ENCODE measurements around the gene CEP41. TPM values are rescaled to one million over a fixed set of nuclear protein-coding genes. Genes with fewer than 3 reads are reported as not detected.

CEP41 gene
- total RNA-seq, 1 donor from 2014 or later: 4.6 TPM

DNA sequence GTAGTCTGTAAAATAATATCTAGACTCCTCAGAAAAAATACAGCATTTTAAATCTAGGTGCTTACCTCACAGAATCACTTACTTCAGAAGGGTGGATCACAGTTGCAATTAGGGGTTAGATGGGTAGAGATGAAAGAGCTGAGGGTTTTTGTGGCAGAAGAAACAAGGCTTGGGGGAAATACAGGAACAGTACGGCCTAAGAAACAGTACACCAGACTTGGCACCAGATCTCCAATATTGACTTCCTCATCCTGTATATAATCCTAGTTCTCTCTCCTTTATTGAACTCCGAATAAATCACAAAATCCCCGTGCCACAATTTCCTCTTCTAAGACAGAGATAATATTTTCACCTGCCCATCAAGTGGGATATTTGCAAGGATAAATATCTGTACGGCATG is 14.3 kb downstream of the CEP41 start:
- DNase-seq (ENCODE audit: low spot score): no peak
- intact Hi-C loops (cut with DNase I): no loop called here

DNA sequence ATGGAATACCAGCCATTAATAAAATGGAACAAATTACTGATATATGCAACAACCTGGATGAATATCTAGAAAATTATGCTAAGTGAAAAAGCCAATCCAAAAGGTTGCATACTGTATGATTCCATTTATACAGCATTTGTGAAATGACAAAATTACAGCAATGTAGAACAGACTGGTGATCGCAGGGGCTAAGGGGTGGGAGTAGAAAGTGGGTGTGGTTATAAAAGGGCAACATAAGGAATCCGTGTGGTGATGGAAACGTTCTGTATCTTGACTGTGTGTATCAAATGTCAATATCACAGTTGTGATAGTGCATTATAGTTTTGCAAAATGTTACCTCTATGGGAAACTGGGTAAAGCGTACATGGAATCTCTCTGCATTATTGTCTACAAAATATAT is 15.0 kb downstream of the CEP41 start:
- intact Hi-C loops (cut with DNase I): no loop called here
- no peak for DNase-seq (ENCODE audit: low spot score)

DNA sequence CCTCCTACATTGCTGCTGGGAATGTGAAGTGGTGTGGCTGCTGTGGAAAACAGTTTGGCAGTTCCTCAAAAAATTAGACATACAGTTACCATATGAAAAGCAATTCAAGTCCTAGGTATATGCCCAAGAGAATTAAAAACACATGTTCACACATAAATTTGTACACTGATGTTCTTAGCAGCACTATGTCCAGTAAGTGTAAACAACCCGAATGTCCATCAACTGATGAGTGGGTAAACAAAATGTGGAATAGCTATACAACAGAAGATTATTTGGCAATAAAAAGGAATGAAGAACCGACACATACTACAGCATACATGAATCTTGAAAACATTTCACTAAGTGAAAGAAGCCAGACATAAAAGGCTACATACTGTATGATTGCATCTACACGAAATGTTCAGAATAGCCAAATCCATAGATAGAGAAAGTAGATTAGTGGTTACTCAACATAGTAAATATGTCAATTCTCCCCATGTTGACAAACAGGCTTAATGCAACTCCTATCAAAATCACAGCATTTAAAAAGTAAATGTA is 17.2 kb downstream of the CEP41 start:
- intact Hi-C loops (cut with DNase I): no loop called here
- no peak for DNase-seq (ENCODE audit: low spot score)

DNA sequence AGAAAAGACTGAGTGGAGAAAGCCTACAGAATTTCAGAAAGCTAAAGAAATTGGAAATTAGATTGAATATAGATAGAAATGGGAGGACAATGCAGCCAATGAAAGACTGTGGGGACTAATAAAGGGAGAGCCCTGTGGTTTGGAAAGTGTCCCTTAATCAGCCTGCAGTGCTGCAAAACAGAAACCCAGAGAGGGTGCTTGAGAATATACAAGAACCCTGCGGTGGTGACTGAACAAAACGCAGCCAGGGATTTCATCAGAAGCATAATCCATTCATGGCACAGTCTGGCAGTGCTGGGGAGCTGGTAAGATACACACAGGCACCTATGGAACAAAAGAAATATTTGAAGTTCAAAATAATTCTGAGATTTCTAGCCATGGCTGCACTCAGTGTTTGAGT is 19.1 kb downstream of the CEP41 start:
- intact Hi-C loops (cut with DNase I): no loop called here
- DNase-seq (ENCODE audit: low spot score): no peak

DNA sequence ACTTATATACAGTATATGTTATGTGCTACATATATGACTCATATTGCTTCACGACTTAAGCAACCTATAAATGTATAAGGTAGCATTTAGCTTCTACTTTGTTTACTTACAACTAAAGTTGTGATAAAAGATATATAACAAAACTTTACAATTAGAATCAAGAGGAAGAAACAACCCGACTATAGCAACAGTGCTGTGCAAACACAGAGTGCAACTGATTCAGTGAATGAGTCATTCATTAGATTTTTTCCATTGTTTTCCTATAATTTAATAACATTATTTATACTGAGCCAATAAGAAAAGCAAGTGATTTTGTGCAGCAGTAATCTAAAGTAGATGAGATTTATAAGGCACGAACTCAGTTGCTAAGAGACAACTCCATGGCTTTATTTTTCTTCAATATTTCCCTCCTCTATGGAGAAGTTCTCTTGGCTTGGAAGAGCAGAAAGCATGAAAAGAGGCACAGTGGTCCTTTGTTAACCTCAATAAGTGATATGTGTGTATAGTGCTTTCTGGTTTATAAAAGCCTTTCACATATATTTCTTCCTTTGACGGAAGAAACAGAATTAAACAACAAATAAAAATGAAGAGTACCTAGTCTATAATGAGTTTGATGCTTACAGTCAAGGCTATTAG is 19.8 kb downstream of the CEP41 start:
- DNase-seq (ENCODE audit: low spot score): no peak
- intact Hi-C loops (cut with DNase I): no loop called here

DNA sequence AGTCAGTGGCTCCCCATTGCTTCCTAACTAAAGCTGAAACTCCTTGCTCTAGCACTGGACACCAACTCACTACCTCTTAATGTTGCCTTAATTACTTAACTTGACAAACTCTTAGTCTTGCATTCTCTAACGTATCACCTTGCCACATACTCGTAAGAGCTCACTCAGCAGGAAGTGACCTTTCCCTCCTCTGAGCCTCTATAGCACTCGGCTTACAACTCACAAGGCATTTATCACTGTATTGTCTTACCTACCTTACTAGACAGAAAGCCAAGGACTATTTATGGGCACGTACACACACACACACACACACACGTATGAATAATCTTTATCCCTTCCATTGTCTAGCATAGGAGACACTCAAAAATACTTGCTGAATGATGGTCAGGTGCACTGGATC is 21.2 kb downstream of the CEP41 start:
- no peak for DNase-seq (ENCODE audit: low spot score)
- intact Hi-C loops (cut with DNase I): no loop called here

DNA sequence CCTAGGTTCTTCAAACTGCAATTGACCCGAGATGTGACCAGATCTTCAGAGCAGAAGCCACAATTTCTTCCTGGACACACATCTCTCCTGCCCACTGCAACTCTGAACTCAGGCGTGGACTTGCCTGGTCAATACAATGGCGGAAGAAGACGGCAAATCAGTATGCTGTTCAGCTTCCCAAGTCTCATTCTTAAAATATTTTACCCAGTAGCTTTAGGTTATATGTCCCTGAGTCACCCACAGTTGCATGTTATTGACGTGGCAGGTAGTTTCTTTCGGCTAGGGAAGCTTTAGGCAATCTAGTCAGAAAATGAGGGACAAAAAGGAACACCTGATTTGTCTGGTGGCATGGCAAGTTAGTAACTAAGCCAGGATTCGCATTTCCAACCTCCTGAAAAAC is 22.5 kb downstream of the CEP41 start:
- DNase-seq (ENCODE audit: low spot score): no peak
- intact Hi-C loops (cut with DNase I): no loop called here

DNA sequence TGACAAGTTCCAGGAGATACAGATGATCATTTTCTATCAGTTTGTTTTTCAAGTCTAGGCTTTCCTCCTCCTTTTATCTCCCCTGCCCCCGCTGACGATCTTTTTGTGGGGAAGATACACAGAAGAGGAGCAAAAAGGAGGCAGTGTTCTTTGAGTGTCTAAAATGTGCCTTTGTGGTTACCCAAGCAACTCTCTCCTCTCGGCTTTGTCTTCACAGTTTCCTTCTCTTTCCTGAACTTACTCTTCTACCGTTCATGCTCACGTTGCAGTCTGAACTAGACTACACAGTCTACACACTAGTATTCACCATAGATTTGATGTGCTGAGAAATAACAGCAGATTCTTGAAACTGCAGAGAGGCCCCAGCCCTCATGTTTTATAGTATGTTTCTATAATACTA is 23.6 kb downstream of the CEP41 start:
- DNase-seq (ENCODE audit: low spot score): no peak
- intact Hi-C loops (cut with DNase I): no loop called here

DNA sequence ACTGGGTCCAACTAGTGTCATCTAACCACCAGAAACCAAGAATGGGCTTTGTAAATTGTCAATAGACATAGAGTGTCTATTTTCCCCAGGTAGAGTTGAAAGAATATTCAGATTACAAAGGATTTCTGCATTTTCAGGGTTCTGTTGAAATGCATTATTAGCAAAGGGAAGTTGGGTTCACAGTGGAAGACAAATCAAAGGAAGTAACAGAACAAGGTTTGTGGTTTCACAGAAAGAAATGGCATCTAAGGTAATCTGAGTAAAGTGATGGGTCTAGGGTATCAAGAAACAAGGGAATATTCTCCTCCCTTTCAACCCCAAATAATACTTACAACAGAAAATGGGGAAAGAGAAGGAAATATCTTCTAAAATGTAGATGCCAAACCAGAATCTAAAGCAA is 25.8 kb downstream of the CEP41 start:
- DNase-seq (ENCODE audit: low spot score): no peak
- intact Hi-C loops (cut with DNase I): no loop called here

DNA sequence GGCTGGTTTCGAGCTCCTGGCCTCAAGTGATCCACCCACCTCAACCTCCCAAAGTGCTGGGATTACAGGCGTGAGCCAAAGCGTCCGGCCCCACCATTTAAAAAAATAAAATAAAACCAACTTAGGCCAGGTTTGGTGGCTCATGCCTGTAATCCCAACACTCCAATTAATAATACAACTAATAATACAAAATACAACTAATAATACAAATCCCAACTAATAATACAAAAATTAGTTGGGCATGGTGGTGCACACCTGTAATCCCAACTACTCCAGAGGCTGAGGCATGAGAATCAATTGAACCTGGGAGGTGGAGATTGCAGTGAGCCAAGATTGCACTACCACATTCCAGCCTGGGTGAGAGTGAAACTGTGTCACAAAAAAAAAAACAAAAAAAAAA is 27.6 kb downstream of the CEP41 start:
- DNase-seq (ENCODE audit: low spot score): no peak
- intact Hi-C loops (cut with DNase I): no loop called here

DNA sequence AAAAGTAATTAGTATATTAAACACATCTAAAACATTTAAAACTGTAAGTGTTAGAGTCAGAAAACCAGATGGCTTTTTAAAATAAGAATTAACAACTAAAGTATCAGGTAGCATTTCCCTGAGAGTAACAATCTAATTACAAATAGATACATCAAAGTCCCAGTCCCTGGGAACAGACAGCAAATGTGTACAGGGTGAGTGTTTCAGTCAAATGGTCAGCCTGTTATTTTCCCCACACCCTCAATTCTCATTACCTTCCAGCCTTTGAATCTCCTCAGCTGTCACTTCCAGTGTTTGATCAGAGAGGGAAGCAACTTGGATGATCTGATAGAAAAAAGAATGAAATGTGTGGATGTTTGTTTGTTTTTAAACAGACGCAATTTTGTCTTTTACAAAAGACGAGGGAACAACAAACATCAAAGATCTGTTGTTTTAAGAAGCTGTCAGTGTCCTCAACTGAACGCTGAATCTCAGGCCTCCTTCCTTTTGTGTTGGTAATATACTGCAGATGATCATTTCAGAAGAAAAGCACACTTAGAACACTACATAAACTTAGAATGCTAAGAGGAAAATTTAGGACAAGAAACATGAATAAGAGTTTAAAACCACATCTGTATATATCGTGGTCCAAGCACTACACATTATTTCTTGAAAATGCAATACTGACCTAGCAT is 29.8 kb downstream of the CEP41 start:
- no peak for DNase-seq (ENCODE audit: low spot score)
- intact Hi-C loops (cut with DNase I): no loop called here

DNA sequence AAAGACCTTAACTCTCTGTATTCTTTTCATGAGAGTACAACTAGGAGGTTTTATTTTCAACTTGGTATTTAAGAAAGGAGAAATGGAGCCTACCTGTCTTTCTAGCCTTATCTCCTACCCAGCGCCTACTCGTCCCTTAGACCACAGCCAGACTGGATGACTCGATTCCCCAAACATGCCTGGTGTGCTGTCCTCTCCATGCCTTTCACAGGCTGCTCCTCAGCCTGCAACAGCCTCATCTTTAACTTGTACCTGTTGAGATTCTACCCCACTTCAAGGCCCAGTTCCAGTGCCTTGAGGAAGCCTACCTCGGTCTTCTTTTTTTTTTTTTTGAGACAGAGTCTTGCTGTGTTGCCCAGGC is 31.1 kb downstream of the CEP41 start:
- intact Hi-C loops (cut with DNase I): no loop called here
- no peak for DNase-seq (ENCODE audit: low spot score)

DNA sequence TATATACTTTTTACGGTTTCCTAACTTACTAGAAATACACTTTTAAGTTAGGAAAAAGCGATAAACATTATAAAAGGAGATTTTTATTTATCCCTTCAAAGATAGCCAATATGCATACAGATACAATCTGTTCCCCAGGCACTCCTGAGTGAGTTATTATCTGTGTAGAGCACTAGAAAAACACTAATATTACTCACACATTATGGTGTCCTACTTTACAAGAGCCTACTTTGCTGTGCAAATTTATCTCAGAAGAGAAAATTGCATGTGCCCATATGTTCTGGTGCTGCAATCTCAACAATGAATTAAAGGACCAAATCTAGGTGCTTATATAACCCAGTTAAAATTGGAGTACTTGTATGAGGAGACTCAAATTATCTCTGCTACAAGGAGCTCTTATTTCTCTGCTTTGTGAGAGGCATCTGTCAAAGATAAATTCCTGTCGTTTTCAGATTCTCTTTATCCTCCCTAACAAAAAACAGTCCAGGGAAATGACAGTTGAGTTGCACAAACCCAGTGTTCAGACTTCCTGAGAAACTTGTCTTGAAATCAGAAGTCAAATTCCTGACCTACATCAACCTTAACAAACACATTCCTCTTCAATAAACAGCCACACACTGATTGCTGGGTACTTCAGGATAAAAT is 31.6 kb downstream of the CEP41 start:
- DNase-seq (ENCODE audit: low spot score): no peak
- intact Hi-C loops (cut with DNase I): no loop called here

DNA sequence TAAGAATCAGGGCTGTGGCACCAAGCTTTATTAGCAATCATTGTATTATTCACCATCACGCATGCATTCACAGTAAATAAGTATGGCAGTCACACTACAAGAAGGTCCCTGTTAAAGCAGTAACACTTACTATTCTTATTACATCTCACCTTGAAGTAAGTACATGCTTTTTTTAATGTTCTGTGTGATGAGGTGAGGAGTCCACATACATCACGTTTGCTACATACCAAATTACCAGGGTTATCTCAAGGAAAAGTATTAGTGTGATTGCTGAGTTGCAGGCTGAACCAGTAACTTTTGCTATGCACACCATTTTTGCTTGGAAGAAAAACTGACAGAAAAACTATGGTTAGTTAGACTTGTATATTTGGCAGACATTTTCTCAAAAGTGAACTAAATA is 35.8 kb downstream of the CEP41 start:
- intact Hi-C loops (cut with DNase I): no loop called here
- DNase-seq (ENCODE audit: low spot score): no peak

DNA sequence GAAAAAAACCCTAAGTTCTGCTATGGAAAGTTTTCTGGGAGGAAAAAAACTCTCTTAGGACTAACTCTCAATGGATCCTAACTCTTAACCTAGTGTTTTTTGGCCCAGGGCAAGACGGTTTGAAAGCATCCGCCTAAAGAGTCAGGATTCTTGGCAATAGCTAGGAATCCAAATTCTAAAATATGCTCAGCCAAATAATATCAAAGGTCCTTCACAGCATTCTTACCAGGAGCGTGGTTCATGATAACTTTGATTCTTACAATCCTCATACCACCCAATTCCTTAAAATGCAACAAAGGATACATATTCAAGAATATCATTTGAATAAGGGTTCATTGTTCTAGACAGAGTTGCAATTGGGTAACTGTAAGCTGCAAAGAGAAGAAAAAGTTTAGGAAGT is 39.2 kb downstream of the CEP41 start:
- DNase-seq (ENCODE audit: low spot score): no peak
- intact Hi-C loops (cut with DNase I): no loop called here

DNA sequence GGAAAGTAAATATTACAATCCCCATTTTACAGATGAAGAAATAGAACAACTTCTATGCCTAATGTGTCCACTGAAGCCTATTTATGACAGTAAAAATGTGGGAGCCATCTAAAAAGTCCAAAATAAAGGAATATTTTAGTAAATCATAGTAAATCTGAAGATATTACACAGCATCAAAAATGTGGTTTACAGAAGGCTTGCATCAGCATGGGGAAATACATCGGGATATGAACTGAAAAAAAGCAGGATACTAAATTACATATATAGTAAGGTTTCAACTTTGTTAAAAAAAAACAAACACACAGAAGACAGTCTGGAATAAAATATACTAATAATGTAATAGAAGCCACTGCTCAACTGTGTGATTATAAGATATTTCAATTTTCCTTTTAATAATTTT is 39.7 kb downstream of the CEP41 start:
- intact Hi-C loops (cut with DNase I): no loop called here

DNA sequence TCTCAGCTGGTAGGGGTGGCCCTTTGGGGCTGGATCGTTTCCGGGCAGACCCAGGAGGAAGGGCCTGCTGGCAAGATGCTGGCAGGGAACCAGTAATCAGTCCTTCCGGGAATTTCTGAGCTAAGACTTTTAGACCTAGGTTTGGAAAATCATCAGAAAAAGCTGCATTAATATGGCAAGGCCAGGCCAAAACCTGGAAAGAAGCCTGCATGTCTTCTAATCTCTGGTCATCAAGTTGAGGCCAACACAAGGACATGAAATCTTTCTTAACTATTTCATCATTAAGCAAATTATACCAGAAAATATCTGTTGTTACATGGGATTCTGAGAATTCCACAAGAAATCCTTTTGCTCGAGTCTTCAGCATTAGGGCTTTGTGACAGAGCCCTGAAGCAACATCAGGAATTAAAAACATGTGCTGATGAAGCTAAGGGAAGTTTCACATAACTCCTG is 40.7 kb downstream of the CEP41 start:
- intact Hi-C loops (cut with DNase I): no loop called here
- DNase-seq (ENCODE audit: low spot score): no peak

More for the DNA sequence above, 39.7 kb downstream of the CEP41 start:
- DNase-seq (ENCODE audit: low spot score): no peak

DNA sequence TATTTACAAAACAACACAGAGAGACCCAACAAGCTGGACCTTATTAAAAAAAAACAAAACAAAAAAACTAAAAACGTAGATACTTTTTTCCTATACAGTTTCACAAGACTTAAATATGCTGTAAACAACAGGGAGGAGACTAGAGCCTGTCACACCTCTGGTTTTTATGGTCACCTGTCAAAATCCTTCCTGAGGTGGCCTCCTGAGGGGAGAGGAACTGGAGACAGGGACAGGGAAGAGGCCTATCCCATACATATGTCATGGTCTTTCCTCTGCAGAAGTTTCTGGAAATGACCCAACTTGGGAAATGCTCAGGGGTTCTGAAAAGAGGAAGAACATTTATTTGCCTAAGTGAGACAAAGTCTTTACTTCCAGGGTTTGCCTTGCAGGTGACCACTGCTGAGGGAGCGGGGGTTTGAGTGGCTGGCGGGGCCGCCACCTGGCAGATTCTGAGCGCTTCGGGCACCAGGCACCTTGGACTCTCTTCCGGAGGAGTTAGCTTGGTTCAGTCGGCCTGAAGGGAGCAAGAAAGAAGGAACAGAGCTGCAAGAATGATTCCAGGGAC is 42.2 kb downstream of the CEP41 start:
- DNase-seq (ENCODE audit: low spot score): no peak
- intact Hi-C loops (cut with DNase I): no loop called here

DNA sequence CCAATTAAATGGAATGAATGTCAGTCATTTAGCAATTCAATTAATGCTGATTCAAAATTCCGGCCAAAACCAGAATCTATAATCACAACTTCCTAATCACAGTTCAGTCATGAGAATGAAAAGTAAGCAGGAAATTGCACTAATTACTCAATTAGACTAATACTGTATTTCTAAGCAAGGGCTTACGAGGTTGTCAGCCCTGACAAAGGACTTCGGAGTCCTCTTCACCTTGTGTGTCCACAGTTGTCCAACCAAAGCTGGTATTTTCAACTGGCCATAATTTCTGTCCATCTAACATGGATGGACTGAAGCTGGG is 43.1 kb downstream of the CEP41 start:
- no peak for DNase-seq (ENCODE audit: low spot score)
- intact Hi-C loops (cut with DNase I): no loop called here

DNA sequence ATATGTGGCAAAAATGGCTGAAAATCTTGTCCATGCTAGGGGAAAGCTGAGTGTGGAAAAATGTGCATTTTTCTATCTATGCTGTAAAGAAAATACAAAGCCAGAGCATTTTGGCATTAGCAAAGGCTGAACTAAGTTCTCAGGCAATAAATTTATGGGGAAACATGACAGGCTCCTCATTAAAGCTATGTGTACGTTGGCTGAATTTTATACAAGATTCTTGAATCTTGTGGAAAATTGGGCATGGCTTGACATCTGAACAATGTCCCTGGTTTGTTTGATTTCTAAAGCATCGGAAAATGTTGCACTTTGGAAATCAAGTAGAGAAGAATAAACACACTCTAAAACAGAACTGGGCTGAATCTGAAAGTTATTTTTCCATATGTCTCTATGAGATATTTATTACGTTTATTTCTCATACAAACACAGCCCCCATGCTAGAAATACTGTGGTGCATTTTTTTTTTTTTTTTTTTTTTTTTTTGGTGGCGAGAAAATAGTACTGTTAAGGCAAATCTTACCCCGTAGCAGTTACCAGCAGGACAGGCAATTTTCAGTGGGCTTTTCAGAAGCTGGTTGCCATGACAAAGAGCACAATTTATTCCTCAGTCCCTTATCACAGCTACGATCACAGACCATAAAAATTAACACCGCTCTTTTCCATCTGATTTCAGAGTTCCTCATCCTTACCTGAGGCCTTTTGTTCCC is 43.6 kb downstream of the CEP41 start:
- intact Hi-C loops (cut with DNase I): no loop called here
- no peak for DNase-seq (ENCODE audit: low spot score)
